ENCODE measurements around the gene CFAP99.
"Not testable (repeated sequence)": the region's sequence is repeated elsewhere in the genome, so short reads cannot be mapped to it uniquely, and the experiment has no call there.

Gene CFAP99

DNA sequence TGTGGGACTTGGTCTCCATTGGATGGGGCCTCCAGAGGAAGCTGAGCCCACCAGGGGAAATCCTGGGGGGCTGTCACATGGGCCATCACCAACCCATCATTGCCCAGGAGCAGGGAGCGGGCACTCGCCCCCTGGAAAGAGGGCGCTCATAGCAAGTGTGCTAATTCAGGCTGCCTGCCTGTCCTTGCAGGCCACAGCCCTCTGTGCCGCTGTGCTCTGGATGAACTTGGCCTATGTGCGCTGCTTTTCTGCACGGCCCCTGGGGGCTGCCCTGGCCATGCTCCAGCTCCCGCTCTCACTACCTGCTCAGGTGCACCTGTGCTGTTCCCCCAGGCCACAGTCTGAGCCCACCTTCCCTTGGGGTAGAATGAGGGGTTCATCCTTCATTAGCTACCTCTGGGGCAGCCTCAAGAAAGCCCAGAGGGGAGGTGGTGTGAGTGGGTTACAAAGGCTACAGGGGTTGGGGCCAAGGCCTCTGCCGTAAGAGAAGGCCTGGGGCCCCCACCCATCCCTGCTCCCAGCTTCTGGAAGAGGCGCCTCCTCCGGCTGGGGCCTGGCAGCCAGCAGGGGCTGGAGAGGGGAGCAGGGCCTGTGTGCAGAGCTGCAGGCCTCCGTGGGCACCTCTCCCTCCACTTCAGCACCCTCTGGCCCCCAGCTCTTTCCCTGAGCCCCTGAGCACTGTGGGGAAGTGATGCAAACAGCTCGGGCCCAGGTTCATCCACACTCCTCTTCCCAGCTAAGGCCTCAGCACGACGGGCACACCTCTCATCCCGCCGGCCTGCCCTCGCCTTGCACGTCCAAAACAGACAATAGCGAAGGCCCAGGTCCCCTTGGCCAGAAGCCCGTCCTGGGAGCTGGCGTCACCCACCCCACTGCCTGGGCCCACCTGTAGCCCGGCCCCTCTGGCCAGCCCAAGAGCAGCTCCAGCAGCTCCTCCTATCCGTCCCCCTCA, 8.9 kb downstream of the CFAP99 start:
- no peak for DNase-seq (ENCODE audit: low read depth in 1 of 2, low spot score in 1 of 2)

GRCh38 chr4:2428496-2429213, 9.9 kb downstream of the CFAP99 start:
- DNase-seq (ENCODE audit: low read depth in 1 of 2, low spot score in 1 of 2), result no peak

GRCh38 chr4:2429945-2430757, 11.4 kb downstream of the CFAP99 start:
- DNase-seq (ENCODE audit: low read depth in 1 of 2, low spot score in 1 of 2), result not testable (repeated sequence)

DNA sequence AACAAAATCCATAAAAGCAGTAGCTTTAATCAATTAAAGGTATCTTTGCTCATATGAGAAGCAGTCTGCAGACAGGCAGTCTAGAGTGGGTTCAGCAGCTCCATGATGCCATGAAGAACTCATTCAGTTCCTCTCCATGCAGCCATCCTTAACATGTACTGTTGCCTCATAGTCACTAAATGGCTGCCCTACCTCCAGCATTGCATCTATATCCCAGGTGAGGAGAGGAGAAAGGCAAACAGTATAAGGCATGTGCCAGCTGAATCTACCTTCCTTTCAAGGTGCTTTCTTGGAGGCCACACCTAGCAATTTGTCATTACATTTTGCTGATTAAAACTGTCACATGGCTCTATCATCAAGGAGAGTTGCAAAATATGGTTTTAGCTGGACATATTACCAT, 13.2 kb downstream of the CFAP99 start:
- no peak for DNase-seq (ENCODE audit: low read depth in 1 of 2, low spot score in 1 of 2)

GRCh38 chr4:2432991-2433530, 14.3 kb downstream of the CFAP99 start:
- no peak for DNase-seq (ENCODE audit: low read depth in 1 of 2, low spot score in 1 of 2)

GRCh38 chr4:2433609-2434350, 15.0 kb downstream of the CFAP99 start:
- DNase-seq (ENCODE audit: low read depth in 1 of 2, low spot score in 1 of 2), result no peak

DNA sequence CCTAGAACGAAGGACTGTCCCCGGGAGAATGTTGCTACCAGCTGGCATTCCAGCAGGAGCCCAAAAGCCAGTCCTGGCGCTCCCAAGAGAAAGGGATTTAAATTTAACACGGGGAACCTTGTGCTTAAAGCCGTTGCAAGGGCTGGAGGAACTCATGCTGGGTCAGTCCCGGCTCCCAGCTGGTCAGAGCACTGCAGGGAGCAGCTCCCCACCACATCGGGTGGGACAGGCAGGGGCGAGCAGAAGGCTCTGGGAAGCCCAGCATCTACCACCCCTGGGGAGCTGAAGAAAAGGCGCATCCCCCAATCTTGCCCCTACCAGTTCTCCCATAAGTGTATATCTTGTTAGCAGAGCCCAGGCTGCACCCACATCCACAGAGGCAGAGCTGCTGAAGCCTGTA, 15.7 kb downstream of the CFAP99 start:
- no peak for DNase-seq (ENCODE audit: low read depth in 1 of 2, low spot score in 1 of 2)

GRCh38 chr4:2436301-2436700, 17.5 kb downstream of the CFAP99 start:
- DNase-seq (ENCODE audit: low read depth in 1 of 2, low spot score in 1 of 2), result no peak

DNA sequence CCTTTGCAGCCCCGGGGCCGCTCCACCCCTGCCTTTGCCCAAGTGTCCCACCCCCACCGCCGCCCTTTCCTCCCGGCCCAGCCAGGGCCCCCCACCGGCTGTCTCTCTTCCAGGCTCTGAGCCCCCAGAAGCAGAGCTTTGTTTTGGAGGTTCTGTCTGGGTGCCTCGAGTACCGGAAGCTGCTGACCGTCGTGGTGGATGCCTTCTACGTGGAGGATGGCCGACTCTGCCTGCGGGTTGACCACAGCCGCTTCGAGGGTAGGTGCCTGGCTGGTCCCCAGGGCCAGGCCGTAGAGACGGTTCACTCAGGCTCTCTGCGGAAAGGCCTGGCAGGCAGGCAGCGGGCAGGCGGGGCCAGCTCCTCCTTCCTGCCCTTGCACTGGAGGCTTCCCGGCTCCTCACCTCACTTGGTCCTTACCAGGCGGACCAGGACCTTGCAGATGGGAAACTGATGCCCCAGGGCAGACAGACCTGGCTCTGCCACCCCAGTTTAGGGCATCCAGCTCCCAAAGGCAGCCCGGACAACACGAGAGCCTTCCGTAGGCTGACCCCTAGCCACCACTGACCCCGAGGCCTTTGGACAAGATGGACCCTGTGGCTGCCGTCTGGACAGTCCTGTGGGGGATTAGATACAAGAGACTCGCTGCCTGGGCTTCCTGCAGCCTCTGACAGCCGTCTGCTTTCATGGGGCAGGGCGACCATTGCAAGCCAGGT, 18.2 kb downstream of the CFAP99 start:
- DNase-seq (ENCODE audit: low read depth in 1 of 2, low spot score in 1 of 2), result no peak

DNA sequence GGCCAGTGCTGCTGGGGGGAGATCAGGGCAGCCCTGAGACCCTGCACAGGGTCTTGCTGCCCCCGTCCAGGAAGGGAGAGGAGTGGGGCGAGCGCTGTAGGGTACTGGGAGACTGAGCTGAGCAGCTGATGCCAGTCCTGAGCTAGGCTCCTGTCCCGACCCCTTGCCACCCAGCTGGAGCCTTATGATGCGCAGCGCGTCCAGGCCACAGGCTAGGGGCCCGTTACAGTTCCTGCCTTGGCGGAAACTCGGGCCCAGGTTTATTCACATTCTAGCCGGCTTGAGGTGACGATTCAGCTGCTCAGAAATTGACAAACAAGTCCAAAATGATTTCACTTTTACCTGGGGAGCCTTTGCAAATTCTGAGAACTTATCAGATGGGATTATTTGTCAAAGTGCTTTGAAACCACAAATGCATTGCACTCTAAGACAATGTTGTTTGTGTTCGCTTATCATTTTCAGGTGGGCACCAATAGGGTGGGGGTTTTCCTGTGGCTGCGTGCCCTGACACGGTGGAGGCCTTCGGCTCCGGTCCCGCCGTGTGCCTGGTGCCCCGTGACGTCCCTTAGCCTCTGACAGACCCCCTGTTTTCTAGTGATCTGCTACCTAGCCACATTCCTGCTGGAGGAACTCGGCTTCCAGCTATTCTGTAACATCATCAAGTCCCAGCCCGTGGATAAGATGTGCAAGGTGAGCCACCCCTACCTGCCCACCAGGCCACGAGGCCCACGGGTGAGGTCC, 18.9 kb downstream of the CFAP99 start:
- DNase-seq (ENCODE audit: low read depth in 1 of 2, low spot score in 1 of 2), result no peak

- DNase-seq (ENCODE audit: low read depth in 1 of 2, low spot score in 1 of 2), result no peak
These were observed 20.3 kb downstream of the CFAP99 start for GRCh38 chr4:2438822-2439718.

- peak in 1 of 2 donors; percentile 54 for DNase-seq (ENCODE audit: low read depth in 1 of 2, low spot score in 1 of 2)
These were observed 22.8 kb downstream of the CFAP99 start for GRCh38 chr4:2441393-2442174.

GRCh38 chr4:2442175-2442993, 23.6 kb downstream of the CFAP99 start:
- no peak for DNase-seq (ENCODE audit: low read depth in 1 of 2, low spot score in 1 of 2)

DNA sequence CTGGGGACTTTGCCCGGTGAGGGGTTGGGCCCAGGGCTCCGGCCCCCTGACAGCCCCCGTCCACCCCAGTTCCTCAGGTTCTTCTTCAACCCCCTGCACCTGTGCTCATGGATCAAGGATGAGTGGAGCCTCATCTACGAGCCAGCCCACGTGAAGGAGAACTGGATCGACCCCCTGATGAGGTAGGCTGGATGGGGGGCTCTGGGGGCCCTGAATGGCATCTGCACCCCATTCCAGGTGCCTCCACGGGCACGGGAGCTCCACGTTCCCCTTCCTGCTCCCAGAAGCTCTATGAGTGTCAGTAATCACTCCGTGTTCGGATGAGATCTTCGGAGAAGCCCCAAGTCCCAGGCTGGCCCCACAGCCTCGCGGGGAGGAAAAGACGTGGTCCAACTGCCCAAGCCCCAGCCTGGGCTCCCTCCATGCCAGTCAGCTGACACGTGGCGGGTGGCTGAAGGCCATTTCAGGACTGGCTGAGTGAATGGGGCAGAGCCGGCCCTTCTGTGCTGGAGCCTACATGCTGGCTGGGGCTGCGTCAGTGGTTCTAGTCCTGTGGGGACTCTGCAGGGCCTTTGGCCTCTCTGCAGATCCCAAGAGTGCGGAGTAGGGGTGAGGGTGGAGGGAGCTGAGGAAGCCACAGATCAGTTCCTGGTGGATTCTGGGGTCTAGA, 24.4 kb downstream of the CFAP99 start:
- no peak for DNase-seq (ENCODE audit: low read depth in 1 of 2, low spot score in 1 of 2)

- DNase-seq (ENCODE audit: low read depth in 1 of 2, low spot score in 1 of 2), result no peak
These were observed 25.4 kb downstream of the CFAP99 start for GRCh38 chr4:2443956-2444740.

Data from activated CD4-positive, alpha-beta T cell treated with anti-CD3 and anti-CD28 coated beads, Interleukin-2, amount 50 U/mL, for 24 hours (primary cell).